Tibial artery (tissue), 4 donors: ENCODE results near the gene SLC12A5.

ENCODE experiments used
- DNase-seq, 2 donors: peaks; one replicate each; pipeline ENCODE4 v3.0.0-alpha.2; 2019
- H3K27ac ChIP-seq, 2 donors: fragments of 200-600 bp; sonication (generic) in 1 of 2; 1 replicate in 1 of 2; 2 replicates in 1 of 2; pipeline ENCODE4 v1.5.1; 2018 to 2019; ENCODE audit warnings: mild to moderate bottlenecking in 1 of 2
- H3K27me3 ChIP-seq, 2 donors: fragments of 200-600 bp; sonication (generic) in 1 of 2; one replicate each; pipeline versions ENCODE4 v1.5.1 to v1.6.0; 2016 to 2019
- H3K36me3 ChIP-seq, 3 donors: fragments of 200-600 bp; sonication (generic) in 2 of 3; one replicate each; pipeline ENCODE4 v1.5.1; 2016 to 2019; ENCODE audit warnings: mild to moderate bottlenecking in 2 of 3
- H3K4me1 ChIP-seq, 4 donors: fragments of 200-600 bp; sonication (generic) in 2 of 4; 1 replicate in 3 of 4; 2 replicates in 1 of 4; pipeline ENCODE4 v1.5.1; 2016 to 2019
- H3K4me3 ChIP-seq, 2 donors: fragments of 200-600 bp; sonication (generic) in 1 of 2; 1 replicate in 1 of 2; 2 replicates in 1 of 2; pipeline ENCODE4 v1.5.1; 2018 to 2019; ENCODE audit warnings: mild to moderate bottlenecking in 2 of 2
- H3K9me3 ChIP-seq, 3 donors: fragments of 200-600 bp; sonication (generic) in 1 of 3; one replicate each; pipeline ENCODE4 v1.5.1; 2016 to 2019
- intact Hi-C: fragments of 100-400 bp; cut with DNase I; formaldehyde crosslinking; loops from one replicate; pipeline ENCODE4 v1.15.0; 2023; ENCODE audit warnings: low total_unique reads
- TF ChIP-seq, protein P1 (sequence below), 2 experiments: fragments of 200-600 bp in 1 of 2; fragments of 450-650 bp in 1 of 2; IDR thresholded peaks; one replicate each; pipeline ENCODE4 v1.5.1; 2017 to 2019; ENCODE audit warnings: antibody characterized with exemption in 2 of 2, mild to moderate bottlenecking in 1 of 2, moderate library complexity in 1 of 2

The SLC12A5 gene

DNA sequence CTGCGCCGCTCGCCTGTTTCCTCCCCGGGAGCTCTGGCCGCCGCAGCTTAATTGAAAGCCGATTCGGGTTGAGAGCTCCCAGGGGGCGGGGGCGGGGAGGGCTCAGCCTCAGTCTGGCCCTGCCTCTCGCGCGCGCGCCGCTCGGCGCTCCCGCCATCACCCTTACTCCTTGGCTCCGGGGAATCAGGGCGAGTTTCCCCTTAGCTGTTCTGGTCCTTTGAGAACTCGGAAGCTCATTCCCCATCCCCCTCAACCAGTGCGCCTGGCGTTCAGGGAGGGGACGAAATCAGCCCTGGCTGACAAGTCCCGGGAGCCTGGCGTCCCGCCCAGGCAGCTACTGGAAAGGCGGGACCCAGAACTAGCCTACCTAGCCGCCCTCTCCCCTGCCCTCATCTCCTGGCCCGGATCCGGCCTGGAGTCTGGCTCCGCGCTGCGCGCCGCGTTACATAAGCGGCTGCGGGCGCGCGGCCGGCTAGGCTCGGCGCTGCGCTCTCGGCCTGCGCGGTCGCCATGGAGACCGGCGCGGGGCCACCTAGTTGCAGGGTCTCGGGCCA lies 2.8 kb downstream of the SLC12A5 start:
- TF ChIP-seq, protein P1, sequence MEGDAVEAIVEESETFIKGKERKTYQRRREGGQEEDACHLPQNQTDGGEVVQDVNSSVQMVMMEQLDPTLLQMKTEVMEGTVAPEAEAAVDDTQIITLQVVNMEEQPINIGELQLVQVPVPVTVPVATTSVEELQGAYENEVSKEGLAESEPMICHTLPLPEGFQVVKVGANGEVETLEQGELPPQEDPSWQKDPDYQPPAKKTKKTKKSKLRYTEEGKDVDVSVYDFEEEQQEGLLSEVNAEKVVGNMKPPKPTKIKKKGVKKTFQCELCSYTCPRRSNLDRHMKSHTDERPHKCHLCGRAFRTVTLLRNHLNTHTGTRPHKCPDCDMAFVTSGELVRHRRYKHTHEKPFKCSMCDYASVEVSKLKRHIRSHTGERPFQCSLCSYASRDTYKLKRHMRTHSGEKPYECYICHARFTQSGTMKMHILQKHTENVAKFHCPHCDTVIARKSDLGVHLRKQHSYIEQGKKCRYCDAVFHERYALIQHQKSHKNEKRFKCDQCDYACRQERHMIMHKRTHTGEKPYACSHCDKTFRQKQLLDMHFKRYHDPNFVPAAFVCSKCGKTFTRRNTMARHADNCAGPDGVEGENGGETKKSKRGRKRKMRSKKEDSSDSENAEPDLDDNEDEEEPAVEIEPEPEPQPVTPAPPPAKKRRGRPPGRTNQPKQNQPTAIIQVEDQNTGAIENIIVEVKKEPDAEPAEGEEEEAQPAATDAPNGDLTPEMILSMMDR (IDR thresholded peaks at IDR 0.05), result no peak
- no peak overlapping the region for H3K27ac ChIP-seq
- H3K4me3 ChIP-seq, result no peak overlapping the region
- intact Hi-C loops, result no loop called here
- no peaks in the 10 kb centered on the region for H3K9me3 ChIP-seq
- H3K4me1 ChIP-seq, result peaks cover 0 to 10% (median 0%) of the 10 kb centered on the region in 4 donors
- peaks cover 6 to 89% of the 10 kb centered on the region in 2 donors for H3K27me3 ChIP-seq
- DNase-seq, result no peak
- H3K36me3 ChIP-seq, result no peaks in the 10 kb centered on the region

DNA sequence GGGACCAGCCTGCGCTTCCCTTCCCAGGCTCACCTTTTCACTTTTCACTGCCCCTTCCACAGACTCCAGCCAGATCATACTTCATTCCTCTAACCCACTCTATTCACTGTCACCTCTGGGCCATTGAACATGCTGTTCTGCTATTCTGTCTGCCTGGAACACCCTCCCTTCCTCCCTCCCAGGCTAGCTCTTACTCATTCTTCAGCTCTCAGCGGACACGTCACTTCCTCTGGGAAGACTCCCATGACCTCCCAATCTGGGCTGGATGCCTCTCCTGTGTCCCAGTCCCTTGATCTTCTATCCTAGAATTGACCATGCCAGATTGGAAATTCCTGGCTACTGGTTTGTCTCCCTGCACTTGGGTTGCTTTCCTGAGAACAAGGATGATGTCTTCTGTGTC lies 5.0 kb downstream of the SLC12A5 start:
- H3K4me3 ChIP-seq, result no peak overlapping the region
- DNase-seq, result no peak
- peaks cover 6 to 66% of the 10 kb centered on the region in 2 donors for H3K27me3 ChIP-seq
- H3K27ac ChIP-seq, result no peak overlapping the region
- intact Hi-C loops, result no loop called here
- H3K36me3 ChIP-seq, result no peaks in the 10 kb centered on the region
- H3K9me3 ChIP-seq, result no peaks in the 10 kb centered on the region
- TF ChIP-seq, protein P1 (IDR thresholded peaks at IDR 0.05), result no peak
- H3K4me1 ChIP-seq, result peaks cover 0 to 10% (median 0%) of the 10 kb centered on the region in 4 donors

DNA sequence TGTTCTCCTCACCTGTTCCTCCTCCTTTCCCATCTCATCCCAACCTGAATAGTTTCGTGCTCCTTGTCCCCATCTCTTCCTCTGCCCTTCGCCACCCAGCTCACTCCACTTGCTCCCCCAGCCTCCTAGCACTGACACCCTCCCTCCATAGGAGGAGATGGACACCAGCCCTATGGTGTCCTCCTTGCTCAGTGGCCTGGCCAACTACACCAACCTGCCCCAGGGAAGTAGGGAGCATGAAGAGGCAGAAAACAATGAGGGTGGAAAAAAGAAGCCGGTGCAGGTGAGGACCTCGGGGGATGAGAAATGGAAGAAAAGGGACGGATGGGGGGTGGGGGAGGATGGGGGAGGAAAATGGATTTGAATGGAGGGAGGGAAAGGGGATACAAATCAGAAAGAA lies 6.2 kb downstream of the SLC12A5 start:
- peaks cover 0 to 10% (median 0%) of the 10 kb centered on the region in 4 donors for H3K4me1 ChIP-seq
- intact Hi-C loops, result no loop called here
- TF ChIP-seq, protein P1 (IDR thresholded peaks at IDR 0.05), result no peak
- no peaks in the 10 kb centered on the region for H3K9me3 ChIP-seq
- no peak overlapping the region for H3K27ac ChIP-seq
- no peaks in the 10 kb centered on the region for H3K36me3 ChIP-seq
- no peak overlapping the region for H3K4me3 ChIP-seq
- H3K27me3 ChIP-seq, result peaks cover 3 to 55% of the 10 kb centered on the region in 2 donors
- DNase-seq, result no peak

DNA sequence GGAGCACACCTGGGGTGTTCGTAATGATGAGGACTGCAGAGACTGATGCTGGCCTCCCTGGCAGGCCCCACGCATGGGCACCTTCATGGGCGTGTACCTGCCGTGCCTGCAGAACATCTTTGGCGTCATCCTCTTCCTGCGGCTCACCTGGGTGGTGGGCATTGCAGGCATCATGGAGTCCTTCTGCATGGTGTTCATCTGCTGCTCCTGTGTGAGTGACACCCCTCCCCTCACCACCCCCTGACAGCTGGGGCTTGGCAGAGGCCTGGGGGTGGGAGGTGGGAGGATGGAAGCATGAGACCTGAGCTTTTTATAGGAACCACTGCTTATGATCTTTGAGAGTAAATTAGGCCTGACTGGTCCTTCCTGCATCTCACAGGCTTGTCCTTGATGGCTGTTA lies 6.7 kb downstream of the SLC12A5 start:
- TF ChIP-seq, protein P1 (IDR thresholded peaks at IDR 0.05), result no peak
- Histone ChIP-seq H3K4me3 (no peak overlapping the region), H3K27me3 (peaks cover 3 to 51% of the 10 kb centered on the region in 2 donors), H3K36me3 (no peaks in the 10 kb centered on the region), H3K9me3 (no peaks in the 10 kb centered on the region), H3K27ac (no peak overlapping the region), H3K4me1 (peaks cover 0 to 10% (median 0%) of the 10 kb centered on the region in 4 donors)
- DNase-seq, result no peak
- intact Hi-C loops, result no loop called here

DNA sequence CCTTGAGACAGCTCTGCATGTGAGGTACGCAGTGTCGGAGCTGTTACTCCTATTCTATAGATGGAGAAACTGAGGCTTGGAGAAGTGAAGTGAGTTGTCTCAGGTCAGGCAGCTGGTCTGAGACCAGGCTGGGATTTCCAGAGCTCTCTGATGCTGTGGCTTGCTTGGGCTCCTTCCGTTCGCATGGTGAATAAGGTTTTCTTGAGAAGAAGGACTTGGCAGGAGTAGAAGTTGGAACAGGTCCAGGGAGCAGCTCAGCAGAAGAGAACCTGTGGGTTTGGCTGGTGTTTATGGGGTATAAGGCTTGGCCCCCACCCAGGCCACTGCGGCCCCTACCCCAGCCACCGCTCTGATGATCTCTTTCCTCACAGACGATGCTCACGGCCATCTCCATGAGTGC lies 7.4 kb downstream of the SLC12A5 start:
- no peak for DNase-seq
- TF ChIP-seq, protein P1 (IDR thresholded peaks at IDR 0.05), result no peak
- Histone ChIP-seq H3K27me3 (peaks cover 3 to 48% of the 10 kb centered on the region in 2 donors), H3K27ac (no peak overlapping the region), H3K9me3 (no peaks in the 10 kb centered on the region), H3K4me3 (no peak overlapping the region), H3K36me3 (no peaks in the 10 kb centered on the region), H3K4me1 (peaks cover 0 to 9% (median 0%) of the 10 kb centered on the region in 4 donors)
- intact Hi-C loops, result no loop called here

DNA sequence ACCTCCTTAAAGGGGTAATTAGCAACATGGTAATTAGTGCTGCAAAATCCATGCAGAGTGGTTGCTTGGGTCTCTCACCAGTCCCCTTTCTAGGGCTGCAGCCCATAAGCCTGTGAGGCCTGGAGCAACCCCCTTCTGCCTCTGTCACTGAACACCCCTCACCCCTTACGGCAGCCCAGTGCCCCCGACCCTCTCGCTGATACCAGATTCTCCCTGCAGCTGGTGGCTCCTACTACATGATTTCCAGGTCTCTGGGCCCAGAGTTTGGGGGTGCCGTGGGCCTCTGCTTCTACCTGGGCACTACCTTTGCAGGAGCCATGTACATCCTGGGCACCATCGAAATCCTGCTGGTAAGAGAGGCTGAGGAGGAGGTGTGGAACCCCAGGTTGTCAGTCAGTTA lies 8.0 kb downstream of the SLC12A5 start:
- peaks cover under 1 to 48% of the 10 kb centered on the region in 2 donors for H3K27me3 ChIP-seq
- no peaks in the 10 kb centered on the region for H3K9me3 ChIP-seq
- intact Hi-C loops, result no loop called here
- TF ChIP-seq, protein P1 (IDR thresholded peaks at IDR 0.05), result no peak
- DNase-seq, result no peak
- no peak overlapping the region for H3K27ac ChIP-seq
- H3K4me3 ChIP-seq, result no peak overlapping the region
- H3K4me1 ChIP-seq, result peaks cover 0 to 2% (median 0%) of the 10 kb centered on the region in 4 donors
- H3K36me3 ChIP-seq, result no peaks in the 10 kb centered on the region
